Ovary (tissue), 9 donors: ENCODE data around the gene MAP1LC3B2. TPM values are rescaled to one million over a fixed set of nuclear protein-coding genes. Genes with fewer than 3 reads are reported as not detected.

Experiments used
- DNase-seq, 5 donors: peaks; one replicate each; pipeline ENCODE4 v3.0.0-alpha.2; 2019 to 2020
- H3K27ac ChIP-seq, 2 donors: fragments of 200-600 bp; one replicate each; pipeline versions ENCODE4 v1.5.1 to v1.8.0; 2019 to 2022
- H3K27me3 ChIP-seq: fragments of 200-600 bp; one replicate; pipeline ENCODE4 v1.8.0; 2022
- H3K36me3 ChIP-seq: fragments of 200-600 bp; sonication (generic); one replicate; pipeline ENCODE4 v1.5.1; 2019
- H3K4me1 ChIP-seq: one replicate; pipeline ENCODE4 v1.8.1; 2013; ENCODE audit warnings: mild to moderate bottlenecking, moderate library complexity; ENCODE audit not compliant: insufficient read depth
- H3K4me3 ChIP-seq: fragments of 200-600 bp; sonication (generic); one replicate; pipeline ENCODE4 v1.5.1; 2017
- H3K9me3 ChIP-seq, 2 donors: fragments of 200-600 bp in 1 of 2; sonication (generic) in 1 of 2; one replicate each; pipeline versions ENCODE4 v1.5.1 to v1.8.1; 2013 to 2019; ENCODE audit warnings: mild to moderate bottlenecking in 1 of 2, moderate library complexity in 1 of 2
- CTCF ChIP-seq, 3 donors: fragments of 450-650 bp in 2 of 3; fragments of 200-600 bp in 1 of 3; IDR thresholded peaks; one replicate each; pipeline versions ENCODE4 v1.5.1 to v1.8.0; 2016 to 2022; ENCODE audit warnings: antibody characterized with exemption in 3 of 3, mild to moderate bottlenecking in 1 of 3
- EP300 ChIP-seq: sonication (generic); formaldehyde crosslinking; IDR thresholded peaks from one replicate; pipeline ENCODE4 v1.6.1; 2017; ENCODE audit warnings: antibody characterized with exemption
- POLR2A ChIP-seq: fragments of 450-650 bp; IDR thresholded peaks from one replicate; pipeline ENCODE4 v1.6.1; 2017; ENCODE audit warnings: antibody characterized with exemption, mild to moderate bottlenecking, moderate library complexity
- WGBS, 3 donors: extraction: QIAGEN DNeasy Blood & Tissue Kit in 1 of 3; methylation state at CpG; one replicate each; pipeline versions ENCODE4 v1.1.5 to v1.1.7; 2013 to 2017; 5-methylcytosine and 5-hydroxymethylcytosine counted together
- intact Hi-C, 4 donors: fragments of 100-400 bp; cut with DNase I; formaldehyde crosslinking; loops; one replicate each; pipeline versions ENCODE4 v1.11.0 to v1.15.1; 2022 to 2023
- polyA plus RNA-seq, 2 donors: library from polyadenylated mRNA; stranded (reverse); fragments of 200-250 nt in 1 of 2; fragments of 350-450 nt in 1 of 2; fragmentation: Illumina TruSeq in 1 of 2; extraction: RNeasy Lipid Tissue Mini Kit (QIAGEN cat#74804) in 1 of 2; gene quantifications; one replicate each; pipeline ENCODE4 v1.2.3, GENCODE V29; 2013 to 2014
- total RNA-seq, 7 donors: library from RNA; depleted of rRNA in 2 of 7; stranded (reverse); fragments of >200 nt in 2 of 7; fragmentation: NEBNext Ultra II Directional in 3 of 7; extraction: Animal tissue kit (Norgen Biotek cat#: 25700) in 3 of 7; gene quantifications; one replicate each; pipeline versions ENCODE4 v1.1.0 to v1.2.4, GENCODE V29; 2016 to 2023
- donor health status: DM: no; HTN: no; CAD: no; lungs with moderate emphysema.
- donor health status: DM: no; HTN: no; CAD: no.
- donor health status: Bipolar disorder and iron deficiency.
- donor health status: DM: yes; HTN: yes; CAD: no.
- donor health status: DM: no; HTN: no; CAD: no.
- donor health status: DM: yes; HTN: yes; CAD: no.

The MAP1LC3B2 gene
- total and polyA plus RNA-seq, 9 donors, result 0.80 to 9.9 (median 3.1) TPM

GRCh38 chr12:116517431-116518045, 41.6 kb upstream of the MAP1LC3B2 start:
- no peaks in the 10 kb centered on the region for H3K4me1 ChIP-seq
- no peaks in the 10 kb centered on the region for H3K9me3 ChIP-seq
- 90 to 91% (median 91%) methylated on average over 4 of the region's 4 CpGs for WGBS, 3 donors
- intact Hi-C loops, result no loop called here
- no peak overlapping the region for H3K27ac ChIP-seq
- DNase-seq, result no peak
- no peaks in the 10 kb centered on the region for H3K36me3 ChIP-seq
- TF ChIP-seq EP300 (no peak), CTCF (IDR thresholded peaks at IDR 0.05) (no peak), POLR2A (no peak)
- no peaks in the 10 kb centered on the region for H3K27me3 ChIP-seq
- no peak overlapping the region for H3K4me3 ChIP-seq

GRCh38 chr12:116520225-116520760, 38.9 kb upstream of the MAP1LC3B2 start:
- no peak for DNase-seq
- H3K9me3 ChIP-seq, result no peaks in the 10 kb centered on the region
- intact Hi-C loops, result no loop called here
- WGBS, 3 donors, result 92 to 97% (median 94%) methylated on average over 9 of the region's 9 CpGs
- no peak overlapping the region for H3K4me3 ChIP-seq
- H3K4me1 ChIP-seq, result no peaks in the 10 kb centered on the region
- TF ChIP-seq EP300 (no peak), CTCF (IDR thresholded peaks at IDR 0.05) (no peak), POLR2A (no peak)
- no peaks in the 10 kb centered on the region for H3K36me3 ChIP-seq
- H3K27ac ChIP-seq, result no peak overlapping the region
- no peaks in the 10 kb centered on the region for H3K27me3 ChIP-seq

GRCh38 chr12:116520801-116521471, 38.2 kb upstream of the MAP1LC3B2 start:
- H3K36me3 ChIP-seq, result no peaks in the 10 kb centered on the region
- DNase-seq, result no peak
- WGBS, 3 donors, result 58 to 70% (median 63%) methylated on average over 15 of the region's 15 CpGs
- H3K9me3 ChIP-seq, result no peaks in the 10 kb centered on the region
- no peaks in the 10 kb centered on the region for H3K27me3 ChIP-seq
- no peak overlapping the region for H3K4me3 ChIP-seq
- intact Hi-C loops, result no loop called here
- peaks cover 2% of the 10 kb centered on the region for H3K4me1 ChIP-seq
- no peak for TF ChIP-seq CTCF (IDR thresholded peaks at IDR 0.05)
- no peak for TF ChIP-seq EP300
- no peak for TF ChIP-seq POLR2A
- H3K27ac ChIP-seq, result no peak overlapping the region

GRCh38 chr12:116524311-116524710, 34.9 kb upstream of the MAP1LC3B2 start:
- no peak for DNase-seq
- Histone ChIP-seq H3K4me3 (no peak overlapping the region), H3K27me3 (no peaks in the 10 kb centered on the region), H3K4me1 (peaks cover 6% of the 10 kb centered on the region), H3K36me3 (no peaks in the 10 kb centered on the region), H3K9me3 (no peaks in the 10 kb centered on the region), H3K27ac (no peak overlapping the region)
- intact Hi-C loops, result no loop called here
- TF ChIP-seq POLR2A, result no peak
- WGBS, 3 donors, result 88 to 95% (median 95%) methylated on average over 10 of the region's 10 CpGs

GRCh38 chr12:116524964-116525379, 34.2 kb upstream of the MAP1LC3B2 start:
- WGBS, 3 donors, result 43 to 53% (median 45%) methylated on average over 4 of the region's 4 CpGs
- TF ChIP-seq CTCF (IDR thresholded peaks at IDR 0.05) (no peak), EP300 (no peak), POLR2A (no peak)
- Histone ChIP-seq H3K4me1 (peaks cover 6% of the 10 kb centered on the region), H3K36me3 (no peaks in the 10 kb centered on the region), H3K9me3 (no peaks in the 10 kb centered on the region), H3K4me3 (no peak overlapping the region), H3K27me3 (no peaks in the 10 kb centered on the region), H3K27ac (no peak overlapping the region)
- intact Hi-C loops, result no loop called here
- DNase-seq, result peak in 1 of 5 donors; percentile 42
